ENCODE results near the gene ABLIM2. TPM values are rescaled to one million over a fixed set of nuclear protein-coding genes. Genes with fewer than 3 reads are reported as not detected.

Gene ABLIM2
- total RNA-seq, 2 experiments from 2014 or later: 0.76 TPM; not detected in 1

DNA sequence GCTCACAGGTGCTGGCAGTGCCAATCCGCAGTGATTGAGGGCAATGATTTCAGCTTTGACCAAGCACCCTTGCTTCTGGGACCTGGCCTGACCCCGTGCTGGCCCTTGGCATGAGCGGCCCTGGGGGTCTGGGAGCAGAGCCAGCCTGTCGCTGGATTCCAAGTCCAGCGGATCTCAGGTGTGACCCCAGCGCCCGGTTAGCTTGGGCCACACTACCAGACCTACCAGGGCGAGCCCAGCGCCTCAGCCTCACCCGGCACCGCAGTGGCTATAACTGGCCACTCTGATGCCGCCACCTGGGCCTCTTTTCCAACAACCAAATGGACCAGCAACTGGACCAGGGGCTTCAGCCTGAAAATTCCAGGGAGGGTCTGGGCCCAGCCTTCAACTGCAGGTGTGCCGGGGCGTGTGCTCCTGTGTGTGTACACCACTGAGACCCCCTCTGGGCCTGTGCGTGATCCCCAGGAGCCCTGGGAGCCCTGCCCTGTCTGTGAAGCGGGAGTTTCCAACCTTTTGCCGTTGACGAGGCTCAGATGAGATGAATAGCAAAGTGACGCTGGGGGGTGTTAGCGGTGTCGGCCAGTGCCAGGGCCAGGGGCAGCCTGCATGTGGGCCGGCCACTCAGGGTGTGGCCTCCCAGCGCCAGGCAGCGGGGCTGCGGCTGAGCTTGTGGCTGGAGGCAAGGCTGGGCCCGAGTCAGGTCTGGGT is 41.1 kb upstream of the ABLIM2 start:
- peak overlapping the region; percentile 93 for H3K4me2 ChIP-seq (ENCODE audit: low read length)
- no peaks in the 10 kb centered on the region for H3K36me3 ChIP-seq (ENCODE audit: insufficient read depth, low read length)
- H3K9me2 ChIP-seq (ENCODE audit: insufficient read depth, low read length): no peaks in the 10 kb centered on the region
- H3K4me1 ChIP-seq (ENCODE audit: insufficient read depth, low read length, poor library complexity, severe bottlenecking): peaks cover 53% of the 10 kb centered on the region
- TF ChIP-seq, protein P1, sequence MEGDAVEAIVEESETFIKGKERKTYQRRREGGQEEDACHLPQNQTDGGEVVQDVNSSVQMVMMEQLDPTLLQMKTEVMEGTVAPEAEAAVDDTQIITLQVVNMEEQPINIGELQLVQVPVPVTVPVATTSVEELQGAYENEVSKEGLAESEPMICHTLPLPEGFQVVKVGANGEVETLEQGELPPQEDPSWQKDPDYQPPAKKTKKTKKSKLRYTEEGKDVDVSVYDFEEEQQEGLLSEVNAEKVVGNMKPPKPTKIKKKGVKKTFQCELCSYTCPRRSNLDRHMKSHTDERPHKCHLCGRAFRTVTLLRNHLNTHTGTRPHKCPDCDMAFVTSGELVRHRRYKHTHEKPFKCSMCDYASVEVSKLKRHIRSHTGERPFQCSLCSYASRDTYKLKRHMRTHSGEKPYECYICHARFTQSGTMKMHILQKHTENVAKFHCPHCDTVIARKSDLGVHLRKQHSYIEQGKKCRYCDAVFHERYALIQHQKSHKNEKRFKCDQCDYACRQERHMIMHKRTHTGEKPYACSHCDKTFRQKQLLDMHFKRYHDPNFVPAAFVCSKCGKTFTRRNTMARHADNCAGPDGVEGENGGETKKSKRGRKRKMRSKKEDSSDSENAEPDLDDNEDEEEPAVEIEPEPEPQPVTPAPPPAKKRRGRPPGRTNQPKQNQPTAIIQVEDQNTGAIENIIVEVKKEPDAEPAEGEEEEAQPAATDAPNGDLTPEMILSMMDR (conservative IDR thresholded peaks at IDR 0.05; ENCODE audit: low read length): no peak
- TF ChIP-seq EZH2phosphoT487 (IDR thresholded peaks at IDR 0.05; ENCODE audit: borderline replicate concordance, low read depth, low read length): no peak
- peak overlapping the region; percentile 51 for H3K27ac ChIP-seq (ENCODE audit: low read depth, low read length, poor library complexity, severe bottlenecking)
- no peaks in the 10 kb centered on the region for H3K79me2 ChIP-seq (ENCODE audit: insufficient read depth, low read depth, low read length)
- H3K4me3 ChIP-seq (ENCODE audit: low read depth, low read length, poor library complexity, severe bottlenecking): peak overlapping the region; percentile 67
- H4K20me1 ChIP-seq (ENCODE audit: insufficient read depth, low read length): no peaks in the 10 kb centered on the region
- H3K9me3 ChIP-seq (ENCODE audit: low read length): no peaks in the 10 kb centered on the region
- no peak for DNase-seq (ENCODE audit: low spot score)
- intact Hi-C loops (cut with micrococcal nuclease; ENCODE audit: unreplicated experiment): loop anchor here (1.0 to 2.0 kb wide), 2 partner anchors 37 to 193 kb away; no protein-coding TSS in a partner anchor
- BruUV-seq (replicated peaks): no TSS peak
- ChIA-PET POLR2A (interaction anchor here (0.6 to 1.0 kb wide), 2 partner anchors 22 to 74 kb away, joined by 3 to 4 read pairs; no protein-coding TSS in a partner anchor), CTCF (ENCODE audit: unreplicated experiment) (interaction anchor here (1.0 to 2.5 kb wide), 2 partner anchors 23 to 36 kb away, joined by 3 to 17 read pairs; no protein-coding TSS in a partner anchor)
- peak overlapping the region; percentile 50; the same call in 1 of the 2 replicates for H2AFZ ChIP-seq (ENCODE audit: low read length)

DNA sequence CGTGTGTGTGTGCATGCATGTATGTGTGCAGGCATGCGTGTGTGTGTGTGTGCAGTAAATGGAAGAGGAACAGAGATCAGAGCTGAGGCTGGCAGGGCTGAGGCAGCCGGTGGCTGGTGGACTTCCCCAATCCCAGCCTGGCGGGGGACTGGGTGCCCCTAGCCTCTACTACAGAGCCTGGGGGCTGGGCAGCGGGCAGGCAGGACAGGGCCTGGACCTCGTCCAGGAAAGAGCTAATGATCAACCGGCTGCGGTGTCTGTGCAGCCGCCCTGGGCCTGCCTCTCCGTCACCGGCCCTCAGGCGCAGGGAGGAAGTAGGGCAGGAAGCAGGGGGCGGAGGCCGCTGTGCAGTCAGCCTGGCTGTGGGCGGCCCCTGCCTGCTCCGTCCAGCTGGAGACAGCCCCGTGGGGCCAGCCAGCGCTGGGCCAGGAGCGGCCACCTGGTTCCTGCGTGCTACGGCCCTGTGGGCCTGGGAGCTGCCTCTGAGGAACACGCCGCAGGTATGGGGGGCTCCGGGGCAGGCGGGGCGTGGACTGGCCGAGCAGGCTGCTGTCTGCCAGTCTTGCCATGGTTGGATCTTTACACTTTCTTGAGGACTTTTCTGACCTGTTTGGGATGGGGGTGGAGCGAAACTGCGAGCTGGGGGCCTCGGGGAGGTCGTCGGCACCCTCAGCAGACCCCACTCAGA is 40.4 kb upstream of the ABLIM2 start, which contains the start of gene SH3TC1:
SH3TC1 (plus strand) TSS at position 385 of the 688 bp plus-strand sequence. CDS start 5,905 bp downstream, outside the sequence.
- no peak for TF ChIP-seq EZH2phosphoT487 (IDR thresholded peaks at IDR 0.05; ENCODE audit: borderline replicate concordance, low read depth, low read length)
- TF ChIP-seq, protein P1 (conservative IDR thresholded peaks at IDR 0.05; ENCODE audit: low read length): no peak
- Histone ChIP-seq H2AFZ (ENCODE audit: low read length) (peak within 1 kb of the TSS; percentile 50), H4K20me1 (ENCODE audit: insufficient read depth, low read length) (no peaks in the 10 kb centered on the region), H3K9me2 (ENCODE audit: insufficient read depth, low read length) (no peaks in the 10 kb centered on the region), H3K79me2 (ENCODE audit: insufficient read depth, low read depth, low read length) (no peaks in the 10 kb centered on the region), H3K4me1 (ENCODE audit: insufficient read depth, low read length, poor library complexity, severe bottlenecking) (peaks cover 53% of the 10 kb centered on the region), H3K4me3 (ENCODE audit: low read depth, low read length, poor library complexity, severe bottlenecking) (peak within 1 kb of the TSS; percentile 67), H3K9me3 (ENCODE audit: low read length) (no peaks in the 10 kb centered on the region), H3K36me3 (ENCODE audit: insufficient read depth, low read length) (no peaks in the 10 kb centered on the region), H3K4me2 (ENCODE audit: low read length) (peak within 1 kb of the TSS; percentile 93), H3K27ac (ENCODE audit: low read depth, low read length, poor library complexity, severe bottlenecking) (peak within 1 kb of the TSS; percentile 51)
- peak; percentile 82 for DNase-seq (ENCODE audit: low spot score)
- intact Hi-C loops (cut with micrococcal nuclease; ENCODE audit: unreplicated experiment): loop anchor here (1.0 kb wide), 1 partner anchor 193 kb away; no protein-coding TSS in a partner anchor
- no TSS peak for BruUV-seq (replicated peaks)
- ChIA-PET POLR2A (interaction anchor here (1.0 to 1.7 kb wide), 3 partner anchors 21 to 40 kb away, joined by 4 read pairs; no protein-coding TSS in a partner anchor), CTCF (ENCODE audit: unreplicated experiment) (interaction anchor here (1.0 to 2.5 kb wide), 2 partner anchors 22 to 37 kb away, joined by 3 to 17 read pairs; no protein-coding TSS in a partner anchor)
